AG10803 (cell line): ENCODE results near the gene CA11.

Experiments used
- DNase-seq: peaks from one replicate; pipeline ENCODE4 v3.0.0; 2010; ENCODE audit warnings: low read depth
- H3K4me3 ChIP-seq: 2 replicates; pipeline ENCODE4 v1.5.1; 2011; ENCODE audit warnings: mild to moderate bottlenecking, low read length, control low read depth
- TF ChIP-seq, protein P1 (sequence below): conservative IDR thresholded peaks from 2 replicates; pipeline ENCODE4 v1.5.1; 2011; ENCODE audit warnings: mild to moderate bottlenecking, low read length, control low read depth, inconsistent platforms

The CA11 gene

DNA sequence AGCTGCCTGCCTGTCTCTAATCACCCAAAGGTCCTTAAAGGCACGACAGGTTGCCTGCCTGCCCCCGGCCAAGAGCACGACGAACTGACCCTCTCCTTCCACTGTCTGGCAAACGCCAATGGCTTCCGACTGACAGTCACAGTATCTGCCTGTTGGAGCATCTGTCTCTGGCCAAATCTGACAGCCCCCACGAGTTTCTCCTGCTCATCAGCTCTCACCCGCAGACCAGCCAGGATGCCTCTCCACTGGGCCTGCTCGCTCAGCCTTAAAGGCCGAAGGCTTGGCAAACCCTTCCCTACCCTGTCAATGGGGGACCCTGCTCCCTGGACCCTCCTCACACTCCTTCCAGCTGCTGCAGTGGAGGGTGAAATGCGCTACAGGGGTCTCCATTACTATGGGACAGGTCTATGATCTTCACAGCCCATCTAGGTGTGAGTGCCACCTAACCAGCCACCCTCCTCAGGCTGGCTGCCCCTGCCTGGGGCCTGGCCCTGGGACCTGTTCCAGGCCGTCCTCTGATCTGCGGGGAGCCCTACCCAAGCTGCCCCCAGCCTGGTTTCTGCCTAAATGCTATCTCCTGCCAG, 32.0 kb downstream of the CA11 start:
- DNase-seq: no peak
- TF ChIP-seq, protein P1, sequence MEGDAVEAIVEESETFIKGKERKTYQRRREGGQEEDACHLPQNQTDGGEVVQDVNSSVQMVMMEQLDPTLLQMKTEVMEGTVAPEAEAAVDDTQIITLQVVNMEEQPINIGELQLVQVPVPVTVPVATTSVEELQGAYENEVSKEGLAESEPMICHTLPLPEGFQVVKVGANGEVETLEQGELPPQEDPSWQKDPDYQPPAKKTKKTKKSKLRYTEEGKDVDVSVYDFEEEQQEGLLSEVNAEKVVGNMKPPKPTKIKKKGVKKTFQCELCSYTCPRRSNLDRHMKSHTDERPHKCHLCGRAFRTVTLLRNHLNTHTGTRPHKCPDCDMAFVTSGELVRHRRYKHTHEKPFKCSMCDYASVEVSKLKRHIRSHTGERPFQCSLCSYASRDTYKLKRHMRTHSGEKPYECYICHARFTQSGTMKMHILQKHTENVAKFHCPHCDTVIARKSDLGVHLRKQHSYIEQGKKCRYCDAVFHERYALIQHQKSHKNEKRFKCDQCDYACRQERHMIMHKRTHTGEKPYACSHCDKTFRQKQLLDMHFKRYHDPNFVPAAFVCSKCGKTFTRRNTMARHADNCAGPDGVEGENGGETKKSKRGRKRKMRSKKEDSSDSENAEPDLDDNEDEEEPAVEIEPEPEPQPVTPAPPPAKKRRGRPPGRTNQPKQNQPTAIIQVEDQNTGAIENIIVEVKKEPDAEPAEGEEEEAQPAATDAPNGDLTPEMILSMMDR: no peak
- H3K4me3 ChIP-seq: no peak overlapping the region

DNA sequence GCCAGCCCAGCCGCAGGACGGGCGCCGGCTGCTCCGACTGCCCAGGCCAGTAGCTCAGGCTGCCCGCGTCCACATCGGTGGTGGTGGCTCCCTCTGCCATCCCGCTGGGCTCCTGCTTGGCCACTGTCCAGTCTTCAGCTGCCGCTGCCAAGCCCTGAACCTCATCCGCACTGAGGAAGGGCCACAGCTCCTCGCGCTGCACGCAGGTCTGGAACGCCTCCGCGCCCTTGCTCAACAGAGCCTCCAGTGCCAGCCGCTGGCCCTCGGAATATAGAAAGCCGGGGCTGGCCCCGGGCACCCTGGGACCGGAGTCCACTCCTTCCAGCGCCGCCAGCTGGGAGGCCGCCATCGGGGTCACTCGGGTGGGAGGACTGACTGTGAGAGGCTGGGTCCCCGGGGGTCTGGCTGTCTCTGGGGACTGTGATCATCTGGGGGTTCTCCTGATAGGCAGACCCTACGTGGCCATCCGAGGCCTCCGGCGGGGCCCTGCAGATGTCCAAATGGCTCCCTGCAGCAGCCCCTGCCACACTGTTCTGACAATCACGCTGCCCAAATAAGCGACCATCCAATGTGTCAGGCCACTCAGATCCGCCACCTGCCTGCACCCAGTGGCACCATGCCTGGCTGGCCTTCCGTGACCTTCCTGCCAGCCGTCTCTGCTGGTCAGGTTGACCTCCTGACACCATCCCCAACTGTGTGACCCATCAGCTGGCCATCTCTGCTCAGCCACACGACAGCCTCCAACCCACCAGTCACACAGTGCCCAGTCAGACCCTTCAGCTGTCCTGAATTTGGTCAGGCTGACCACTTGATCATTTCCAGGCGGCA, 32.7 kb downstream of the CA11 start:
- no peak for DNase-seq
- no peak overlapping the region for H3K4me3 ChIP-seq
- TF ChIP-seq, protein P1: no peak

DNA sequence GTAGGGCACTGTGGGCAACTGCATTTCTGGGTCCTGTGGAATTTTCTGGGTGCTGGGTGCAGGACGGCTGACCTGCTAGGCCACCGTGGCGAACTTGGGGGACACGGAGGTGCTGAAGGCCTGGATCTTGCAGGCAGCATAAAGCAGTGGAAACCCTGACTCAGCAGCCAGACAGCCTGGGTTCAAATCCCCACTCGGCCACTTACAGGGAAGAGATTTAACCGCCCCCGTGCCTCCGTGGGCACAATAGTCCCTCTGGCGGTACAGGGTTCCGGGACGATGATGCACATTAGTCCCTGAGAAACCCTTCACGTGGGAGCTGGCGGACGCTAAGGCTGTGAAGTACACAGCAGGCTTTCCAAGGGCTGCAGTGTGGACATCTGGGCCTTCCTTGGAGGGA, 34.1 kb downstream of the CA11 start:
- TF ChIP-seq, protein P1: no peak
- no peak for DNase-seq
- H3K4me3 ChIP-seq: no peak overlapping the region

DNA sequence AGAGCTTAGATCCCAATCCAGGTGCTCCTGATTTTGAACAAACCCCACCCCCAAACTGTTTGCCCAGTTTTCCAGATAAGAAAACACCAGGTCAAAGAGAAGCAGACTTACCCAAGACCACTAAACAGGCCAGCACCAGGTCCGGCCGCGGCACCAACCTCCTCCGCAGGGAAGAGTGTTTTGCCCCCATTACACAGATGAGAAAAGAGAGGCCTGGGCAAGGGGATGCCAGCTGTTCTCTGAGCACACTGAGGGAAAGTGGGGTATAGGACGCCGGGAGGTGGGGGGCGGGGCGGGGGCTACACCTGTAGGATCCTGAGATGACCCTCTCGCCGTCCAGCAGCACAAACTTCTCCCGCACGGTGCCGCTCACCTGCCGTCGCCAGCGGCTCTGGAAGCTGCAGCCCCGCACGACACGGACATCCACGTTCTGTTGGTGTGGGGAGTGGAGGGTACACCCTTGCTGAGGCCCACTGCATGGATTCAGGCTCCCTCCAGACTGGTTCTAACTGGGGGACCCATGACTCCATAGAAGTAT, 36.3 kb downstream of the CA11 start:
- no peak overlapping the region for H3K4me3 ChIP-seq
- TF ChIP-seq, protein P1: no peak
- no peak for DNase-seq

DNA sequence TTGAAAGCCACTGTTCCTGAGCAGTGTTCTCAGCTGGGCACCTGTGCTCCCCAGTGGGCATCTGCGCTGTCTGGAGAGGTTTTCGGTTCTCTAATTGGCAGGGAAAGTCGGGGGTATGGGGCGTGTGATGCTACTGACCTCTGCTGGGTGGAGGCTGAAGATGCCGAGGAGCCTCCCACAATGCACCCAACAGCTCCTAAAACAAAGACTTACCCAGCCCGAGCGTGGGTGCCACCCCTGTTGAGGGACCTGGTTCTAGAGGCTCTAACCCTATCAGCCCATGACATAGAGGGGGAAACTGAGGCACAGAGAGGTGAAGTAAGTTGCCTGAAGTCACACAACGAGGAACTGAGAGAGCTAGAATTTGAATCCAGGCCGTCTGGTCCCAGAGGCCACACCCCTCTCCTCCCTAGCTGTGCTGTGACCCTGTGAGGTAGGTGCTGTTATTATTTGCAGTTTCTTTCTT, 37.2 kb downstream of the CA11 start:
- no peak overlapping the region; the same call in 1 of the 2 replicates for H3K4me3 ChIP-seq
- peak; percentile 43 for DNase-seq
- TF ChIP-seq, protein P1: peak; percentile 66

DNA sequence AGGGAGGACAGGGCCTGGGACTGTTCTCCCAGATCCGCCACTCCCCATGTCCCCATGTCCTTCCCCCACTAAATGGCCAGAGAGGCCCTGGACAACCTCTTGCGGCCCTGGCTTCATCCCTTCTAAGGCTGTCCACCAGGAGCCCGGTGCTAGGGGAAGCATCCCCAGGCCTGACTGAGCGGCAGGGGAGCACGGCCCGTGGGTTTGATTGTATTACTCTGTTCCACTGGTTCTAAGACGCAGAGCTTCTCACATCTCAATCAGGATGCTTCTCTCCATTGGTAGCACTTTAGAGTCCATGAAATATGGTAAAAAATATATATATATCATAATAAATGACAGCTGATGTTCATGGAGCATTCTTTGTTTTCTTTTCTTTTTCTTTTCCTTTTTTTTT, 38.6 kb downstream of the CA11 start:
- no peak for DNase-seq
- H3K4me3 ChIP-seq: no peak overlapping the region
- TF ChIP-seq, protein P1: no peak
